ENCODE measurements around the gene KAT6B.

The KAT6B gene

DNA sequence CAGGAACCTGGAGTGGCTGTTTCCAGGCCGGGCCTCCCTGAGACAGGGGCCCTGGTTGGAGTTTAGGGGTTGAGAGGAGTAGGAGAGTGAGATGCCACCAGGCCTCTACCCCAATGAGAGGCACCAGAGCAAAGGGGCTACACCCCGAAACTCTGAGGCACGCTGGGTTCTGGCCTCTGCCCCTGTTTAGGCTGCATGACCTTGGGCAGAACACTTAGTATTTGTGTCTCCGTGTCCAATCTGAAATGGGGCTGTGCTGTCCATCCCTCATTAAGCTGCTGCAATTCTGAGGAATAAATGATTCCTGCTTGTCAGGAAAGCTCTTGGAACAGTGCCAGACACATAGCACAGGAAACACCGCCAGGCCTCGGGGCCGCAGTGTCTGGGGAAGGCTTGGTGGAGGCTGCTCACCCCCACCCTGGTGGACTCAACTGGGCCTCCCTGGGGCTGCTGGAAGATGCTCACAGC is 244.6 kb downstream of the KAT6B start:
- Histone ChIP-seq H3K4me2 (no peak overlapping the region), H3K9ac (no peak overlapping the region), H4K20me1 (ENCODE audit: insufficient read depth) (no peaks in the 10 kb centered on the region), H3K79me2 (ENCODE audit: insufficient read depth, low read depth) (no peaks in the 10 kb centered on the region), H3K27ac (no peak overlapping the region), H3K4me1 (ENCODE audit: low read depth, poor library complexity, severe bottlenecking) (no peaks in the 10 kb centered on the region), H2AFZ (ENCODE audit: low read depth) (no peak overlapping the region), H3K36me3 (ENCODE audit: insufficient read depth) (no peaks in the 10 kb centered on the region), H3K27me3 (ENCODE audit: insufficient read depth, low read depth) (no peaks in the 10 kb centered on the region), H3K4me3 (IDR thresholded peaks at IDR 0.05; ENCODE audit: insufficient read depth, low read depth, low read length) (no peak overlapping the region)
- TF ChIP-seq, protein P1, sequence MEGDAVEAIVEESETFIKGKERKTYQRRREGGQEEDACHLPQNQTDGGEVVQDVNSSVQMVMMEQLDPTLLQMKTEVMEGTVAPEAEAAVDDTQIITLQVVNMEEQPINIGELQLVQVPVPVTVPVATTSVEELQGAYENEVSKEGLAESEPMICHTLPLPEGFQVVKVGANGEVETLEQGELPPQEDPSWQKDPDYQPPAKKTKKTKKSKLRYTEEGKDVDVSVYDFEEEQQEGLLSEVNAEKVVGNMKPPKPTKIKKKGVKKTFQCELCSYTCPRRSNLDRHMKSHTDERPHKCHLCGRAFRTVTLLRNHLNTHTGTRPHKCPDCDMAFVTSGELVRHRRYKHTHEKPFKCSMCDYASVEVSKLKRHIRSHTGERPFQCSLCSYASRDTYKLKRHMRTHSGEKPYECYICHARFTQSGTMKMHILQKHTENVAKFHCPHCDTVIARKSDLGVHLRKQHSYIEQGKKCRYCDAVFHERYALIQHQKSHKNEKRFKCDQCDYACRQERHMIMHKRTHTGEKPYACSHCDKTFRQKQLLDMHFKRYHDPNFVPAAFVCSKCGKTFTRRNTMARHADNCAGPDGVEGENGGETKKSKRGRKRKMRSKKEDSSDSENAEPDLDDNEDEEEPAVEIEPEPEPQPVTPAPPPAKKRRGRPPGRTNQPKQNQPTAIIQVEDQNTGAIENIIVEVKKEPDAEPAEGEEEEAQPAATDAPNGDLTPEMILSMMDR (conservative IDR thresholded peaks at IDR 0.05; ENCODE audit: low read depth, low read length), result no peak

DNA sequence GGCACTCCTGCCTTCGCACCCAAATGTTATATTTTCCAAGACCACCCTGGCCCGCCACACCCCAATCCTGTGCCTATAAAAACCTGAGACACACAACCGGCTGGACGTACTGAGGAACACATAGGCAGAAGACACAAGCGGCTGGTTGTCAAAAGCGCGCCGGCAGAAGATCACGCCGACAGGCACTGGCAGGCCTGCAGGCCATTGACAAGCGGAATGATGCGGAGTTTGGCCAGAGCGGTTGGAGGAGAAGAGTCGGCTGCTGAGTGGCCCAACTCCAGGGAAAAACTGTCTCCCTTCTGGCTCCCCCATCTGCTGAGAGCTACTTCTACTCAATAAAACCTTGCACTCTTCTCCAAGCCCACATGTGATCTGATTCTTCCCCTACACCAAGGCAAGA is 245.4 kb downstream of the KAT6B start:
- H3K27me3 ChIP-seq (ENCODE audit: insufficient read depth, low read depth), result no peaks in the 10 kb centered on the region

DNA sequence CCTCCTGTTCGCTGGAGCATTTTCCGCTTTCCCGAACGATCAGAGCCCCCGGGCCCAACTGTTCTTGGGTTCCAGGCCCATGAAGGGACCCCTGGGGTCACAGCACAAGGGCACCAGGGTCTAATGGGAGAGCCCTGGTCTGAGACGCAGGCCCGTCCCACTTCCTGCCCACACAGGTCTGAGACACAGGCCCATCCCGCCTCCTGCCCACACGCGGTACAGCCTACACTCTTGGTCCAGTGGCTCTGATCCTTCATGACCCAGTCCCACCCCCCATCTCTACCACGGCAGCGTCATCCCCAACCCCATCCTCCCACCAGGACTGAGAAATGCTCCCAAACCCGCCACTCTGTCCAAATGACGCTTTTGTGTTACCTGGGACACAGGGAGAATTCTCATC is 246.3 kb downstream of the KAT6B start:
- Histone ChIP-seq H3K79me2 (ENCODE audit: insufficient read depth, low read depth) (no peaks in the 10 kb centered on the region), H3K9ac (no peak overlapping the region), H3K4me2 (no peak overlapping the region), H3K27ac (no peak overlapping the region), H2AFZ (ENCODE audit: low read depth) (no peak overlapping the region), H4K20me1 (ENCODE audit: insufficient read depth) (no peaks in the 10 kb centered on the region), H3K36me3 (ENCODE audit: insufficient read depth) (no peaks in the 10 kb centered on the region), H3K4me3 (IDR thresholded peaks at IDR 0.05; ENCODE audit: insufficient read depth, low read depth, low read length) (no peak overlapping the region), H3K27me3 (ENCODE audit: insufficient read depth, low read depth) (no peaks in the 10 kb centered on the region), H3K4me1 (ENCODE audit: low read depth, poor library complexity, severe bottlenecking) (no peaks in the 10 kb centered on the region)
- TF ChIP-seq, protein P1 (conservative IDR thresholded peaks at IDR 0.05; ENCODE audit: low read depth, low read length), result no peak

More for the DNA sequence above, 245.4 kb downstream of the KAT6B start:
- H3K79me2 ChIP-seq (ENCODE audit: insufficient read depth, low read depth), result no peaks in the 10 kb centered on the region
- no peak overlapping the region for H3K27ac ChIP-seq
- H3K4me2 ChIP-seq, result no peak overlapping the region
- no peak overlapping the region for H3K9ac ChIP-seq
- no peaks in the 10 kb centered on the region for H4K20me1 ChIP-seq (ENCODE audit: insufficient read depth)
- TF ChIP-seq, protein P1 (conservative IDR thresholded peaks at IDR 0.05; ENCODE audit: low read depth, low read length), result no peak
- no peak overlapping the region for H2AFZ ChIP-seq (ENCODE audit: low read depth)
- no peaks in the 10 kb centered on the region for H3K36me3 ChIP-seq (ENCODE audit: insufficient read depth)
- no peak overlapping the region for H3K4me3 ChIP-seq (IDR thresholded peaks at IDR 0.05; ENCODE audit: insufficient read depth, low read depth, low read length)
- no peaks in the 10 kb centered on the region for H3K4me1 ChIP-seq (ENCODE audit: low read depth, poor library complexity, severe bottlenecking)

DNA sequence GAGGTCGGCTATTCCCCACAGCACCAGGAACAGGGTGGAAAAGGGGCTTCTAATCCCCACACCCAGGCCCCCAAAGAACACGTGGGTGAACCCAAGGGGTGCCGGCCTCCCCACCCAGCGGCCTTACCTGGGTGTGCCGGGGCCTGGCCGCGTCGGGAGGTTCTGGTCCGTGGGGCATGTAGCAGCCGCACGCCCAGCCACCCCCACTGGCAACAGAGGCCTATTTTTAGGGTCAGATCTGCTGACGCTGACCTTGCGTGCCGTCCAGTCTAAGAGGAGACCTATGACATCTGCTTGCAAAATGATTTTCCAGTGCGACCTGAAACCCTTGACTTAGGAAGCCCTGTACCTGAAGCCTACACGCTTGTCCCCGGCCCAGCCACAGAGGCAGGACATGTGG is 247.0 kb downstream of the KAT6B start:
- H3K79me2 ChIP-seq (ENCODE audit: insufficient read depth, low read depth), result no peaks in the 10 kb centered on the region
- H3K27me3 ChIP-seq (ENCODE audit: insufficient read depth, low read depth), result no peaks in the 10 kb centered on the region
- H3K27ac ChIP-seq, result no peak overlapping the region
- H2AFZ ChIP-seq (ENCODE audit: low read depth), result no peak overlapping the region
- TF ChIP-seq, protein P1 (conservative IDR thresholded peaks at IDR 0.05; ENCODE audit: low read depth, low read length), result no peak
- no peak overlapping the region for H3K4me3 ChIP-seq (IDR thresholded peaks at IDR 0.05; ENCODE audit: insufficient read depth, low read depth, low read length)
- H3K4me2 ChIP-seq, result no peak overlapping the region
- no peaks in the 10 kb centered on the region for H4K20me1 ChIP-seq (ENCODE audit: insufficient read depth)
- H3K4me1 ChIP-seq (ENCODE audit: low read depth, poor library complexity, severe bottlenecking), result no peaks in the 10 kb centered on the region
- no peak overlapping the region for H3K9ac ChIP-seq
- no peaks in the 10 kb centered on the region for H3K36me3 ChIP-seq (ENCODE audit: insufficient read depth)

Measured in KMS-11 (cell line).